ENCODE data around the gene THADA. TPM values are rescaled to one million over a fixed set of nuclear protein-coding genes. Genes with fewer than 3 reads are reported as not detected.

Gene THADA
- total RNA-seq, 1 experiment from 2014 or later, result 35.7 TPM

DNA sequence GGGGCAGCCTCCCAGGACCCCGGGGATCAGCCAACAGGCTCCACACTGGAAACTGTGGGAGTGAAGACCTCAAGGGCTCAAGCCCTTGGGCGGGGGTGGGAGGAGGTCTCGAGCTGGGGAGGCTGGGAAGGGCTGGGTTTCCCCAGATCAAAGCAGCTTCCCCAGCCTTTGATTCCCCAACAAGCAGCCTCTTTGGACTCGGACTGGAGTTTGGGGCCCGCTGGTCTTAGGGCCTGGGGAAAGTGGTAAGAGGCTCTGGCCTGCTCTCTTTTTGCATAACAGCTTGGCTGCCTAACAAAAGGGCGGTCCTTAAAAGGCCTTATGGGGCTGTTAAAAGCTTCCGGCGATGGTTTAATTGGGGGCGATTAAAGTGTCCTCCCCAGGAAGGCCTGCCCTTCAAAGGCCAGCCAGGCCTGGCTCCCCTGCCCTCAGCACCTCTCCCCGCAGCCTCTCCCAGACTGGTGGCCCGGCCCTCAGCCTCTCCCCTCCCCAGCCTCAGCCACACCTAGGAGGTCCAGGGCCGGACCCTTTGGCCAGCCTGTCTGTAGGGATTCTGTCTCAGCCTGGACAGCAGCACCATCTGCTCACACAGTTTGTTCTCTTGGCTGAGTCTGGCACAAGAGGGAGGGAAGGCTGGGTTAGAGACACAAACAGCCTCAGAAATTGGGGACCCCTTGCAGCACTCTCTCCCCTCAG is 409.0 kb downstream of the THADA start:
- Histone ChIP-seq H3K27me3 (0 out of 2 replicates have a peak, but pooled peaks cover 3% of the 10 kb centered on the region), H3K9me3 (replicated peaks) (no peaks in the 10 kb centered on the region), H3K36me3 (no peaks in the 10 kb centered on the region), H3K27ac (no peak overlapping the region), H3K4me1 (no peaks in the 10 kb centered on the region), H3K4me3 (no peak overlapping the region)
- no peak for DNase-seq

DNA sequence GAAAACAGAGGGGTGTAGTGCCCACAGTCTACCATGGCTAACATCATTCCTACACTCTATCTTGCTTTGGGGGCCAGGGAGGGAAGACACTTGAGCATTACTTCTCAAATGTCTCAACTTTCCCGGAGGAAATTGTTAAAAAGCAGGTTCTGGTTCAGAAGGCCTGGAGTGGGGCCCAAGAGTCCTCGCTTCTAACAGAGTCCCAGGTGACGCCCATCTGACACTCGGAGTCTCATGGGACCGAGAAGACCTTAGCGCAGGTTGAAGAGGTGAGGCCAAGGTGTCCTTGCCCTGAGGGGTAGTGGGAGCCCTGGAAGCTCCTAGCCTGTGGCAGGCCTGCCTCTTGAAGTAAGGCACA is 409.5 kb downstream of the THADA start:
- no peak for DNase-seq
- Histone ChIP-seq H3K4me3 (no peak overlapping the region), H3K4me1 (no peaks in the 10 kb centered on the region), H3K36me3 (no peaks in the 10 kb centered on the region), H3K9me3 (replicated peaks) (no peaks in the 10 kb centered on the region), H3K27me3 (0 out of 2 replicates have a peak, but pooled peaks cover 2% of the 10 kb centered on the region), H3K27ac (no peak overlapping the region)

DNA sequence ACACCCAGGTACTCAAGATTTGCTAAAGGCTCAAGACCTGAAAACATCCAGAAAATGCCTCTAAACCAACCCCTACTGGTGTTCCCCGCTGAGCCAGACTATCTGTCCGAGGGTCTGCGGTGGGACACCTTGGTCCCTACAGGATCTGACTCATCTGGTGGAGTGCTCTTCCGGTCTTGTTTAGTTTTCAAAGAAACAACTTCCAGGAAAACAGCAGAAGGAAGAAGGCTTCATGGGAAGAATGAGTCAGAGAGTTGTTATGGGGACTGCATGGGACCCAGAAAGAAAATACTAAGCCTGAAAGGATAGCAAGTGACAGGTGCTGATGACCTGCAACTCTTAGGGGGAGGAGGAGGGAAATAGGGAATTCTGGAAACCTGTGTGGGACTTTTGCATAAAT is 410.7 kb downstream of the THADA start:
- no peak overlapping the region for H3K4me3 ChIP-seq
- no peaks in the 10 kb centered on the region for H3K36me3 ChIP-seq
- no peak overlapping the region for H3K27ac ChIP-seq
- no peak for DNase-seq
- H3K4me1 ChIP-seq, result no peaks in the 10 kb centered on the region
- no peaks in the 10 kb centered on the region for H3K9me3 ChIP-seq (replicated peaks)
- 0 out of 2 replicates have a peak, but pooled peaks cover 2% of the 10 kb centered on the region for H3K27me3 ChIP-seq

DNA sequence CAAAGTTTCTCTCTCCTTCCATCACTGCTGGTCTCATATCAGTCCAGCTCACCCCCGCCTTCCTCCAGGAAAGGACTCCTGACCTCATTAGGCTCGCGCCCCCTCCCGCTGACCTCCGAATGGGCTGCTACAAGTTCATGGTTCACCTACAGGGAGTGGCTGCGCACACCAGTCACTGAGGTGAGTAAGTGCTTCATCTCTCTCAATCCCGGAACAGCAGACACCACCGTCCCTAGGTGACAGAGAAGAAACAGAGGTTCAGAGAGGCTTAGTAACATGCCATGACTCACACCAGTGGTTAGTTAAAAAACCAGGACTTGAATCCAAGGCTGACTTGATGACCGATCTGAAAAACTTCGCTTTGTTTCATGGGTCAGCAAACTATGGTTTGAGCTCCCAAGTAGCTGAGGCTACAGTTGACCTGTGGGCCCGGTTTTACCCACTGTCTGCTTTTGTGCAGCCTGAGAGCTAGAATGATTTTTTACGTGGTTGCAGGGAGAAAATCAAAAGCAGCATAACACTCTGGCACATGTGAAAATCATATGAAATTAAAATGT is 411.4 kb downstream of the THADA start:
- Histone ChIP-seq H3K4me1 (no peaks in the 10 kb centered on the region; the same call in 1 of the 2 replicates), H3K9me3 (replicated peaks) (no peaks in the 10 kb centered on the region), H3K27ac (no peak overlapping the region), H3K4me3 (no peak overlapping the region), H3K27me3 (0 out of 2 replicates have a peak, but pooled peaks cover 2% of the 10 kb centered on the region), H3K36me3 (no peaks in the 10 kb centered on the region)
- DNase-seq, result no peak

DNA sequence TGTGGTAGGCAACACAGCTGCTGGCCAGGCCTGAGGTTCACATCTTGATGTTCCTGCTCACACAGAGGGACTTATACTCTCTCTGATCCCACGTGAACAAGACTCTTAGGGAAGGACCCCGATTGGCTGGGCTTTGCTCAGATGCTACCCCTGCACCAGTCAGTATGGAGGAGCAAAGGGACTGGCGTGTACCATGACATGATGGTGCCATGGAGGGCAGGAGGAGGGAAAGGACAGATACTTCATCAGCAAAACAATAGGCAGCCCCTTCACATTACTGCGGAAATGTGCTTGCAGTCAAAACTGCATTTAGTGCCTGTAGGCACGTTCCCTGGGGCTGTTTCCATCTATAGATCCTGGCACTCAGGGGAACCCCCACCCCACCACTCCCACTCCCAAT is 412.1 kb downstream of the THADA start:
- Histone ChIP-seq H3K9me3 (replicated peaks) (no peaks in the 10 kb centered on the region), H3K4me1 (peaks cover 4% of the 10 kb centered on the region), H3K36me3 (no peaks in the 10 kb centered on the region), H3K27me3 (0 out of 2 replicates have a peak, but pooled peaks cover 2% of the 10 kb centered on the region), H3K4me3 (no peak overlapping the region), H3K27ac (no peak overlapping the region)
- DNase-seq, result no peak

DNA sequence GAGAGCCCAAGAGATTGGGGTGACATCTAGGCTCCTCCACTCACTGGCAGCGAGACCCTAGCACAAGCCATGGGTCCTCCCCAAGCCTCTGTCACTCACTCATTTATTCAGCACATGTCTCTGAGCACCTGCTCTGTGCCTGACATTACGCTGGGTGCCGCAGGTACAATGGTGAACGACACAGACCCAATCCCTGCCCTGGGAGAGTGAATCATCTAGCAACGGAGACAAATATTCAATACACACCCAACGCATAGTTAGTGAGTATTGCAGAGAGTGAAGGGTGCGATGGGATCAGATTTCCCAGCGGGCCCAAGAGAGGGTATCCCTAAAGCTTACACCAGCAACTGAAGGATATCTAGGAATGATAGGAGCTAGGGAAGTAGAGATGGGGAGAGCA is 414.9 kb downstream of the THADA start:
- Histone ChIP-seq H3K4me1 (peaks cover 10% of the 10 kb centered on the region), H3K27me3 (no peaks in the 10 kb centered on the region), H3K4me3 (no peak overlapping the region), H3K36me3 (no peaks in the 10 kb centered on the region), H3K9me3 (replicated peaks) (no peaks in the 10 kb centered on the region), H3K27ac (no peak overlapping the region)
- no peak for DNase-seq

Other genes starting within 250 kb of the THADA start
- gene PLEKHH2, start 41.2 kb upstream of the THADA start, total RNA-seq (2014; rRNA removed; shearing (Covaris generic)), result 5.4 and 7.1 TPM in 2 replicates
- 3.7 TPM in 2 replicates for gene C1GALT1C1L, start 80.4 kb upstream of the THADA start, total RNA-seq (2014; rRNA removed; shearing (Covaris generic))
- gene DYNC2LI1, start 178.0 kb upstream of the THADA start, total RNA-seq (2014; rRNA removed; shearing (Covaris generic)), result 13.9 and 14.8 TPM in 2 replicates
- not detected in 2 replicates for gene ABCG5, start 242.8 kb upstream of the THADA start, total RNA-seq (2014; rRNA removed; shearing (Covaris generic))
- 0.04 TPM in 1 of 2 replicates, not detected in the other for gene ABCG8, start 242.9 kb upstream of the THADA start, total RNA-seq (2014; rRNA removed; shearing (Covaris generic))

All from SJCRH30 (cell line).